DMS79 (cell line): ENCODE data around the gene CORO1C.
A peak's percentile ranks its signal among the peaks of the same experiment; 100 is the strongest.
"Not testable (repeated sequence)": the region's sequence is repeated elsewhere in the genome, so short reads cannot be mapped to it uniquely, and the experiment has no call there.

Experiments
- DNase-seq: peaks from one replicate; lab custom pipeline; 2025; lab: John Stamatoyannopoulos, UW

CORO1C gene

DNA sequence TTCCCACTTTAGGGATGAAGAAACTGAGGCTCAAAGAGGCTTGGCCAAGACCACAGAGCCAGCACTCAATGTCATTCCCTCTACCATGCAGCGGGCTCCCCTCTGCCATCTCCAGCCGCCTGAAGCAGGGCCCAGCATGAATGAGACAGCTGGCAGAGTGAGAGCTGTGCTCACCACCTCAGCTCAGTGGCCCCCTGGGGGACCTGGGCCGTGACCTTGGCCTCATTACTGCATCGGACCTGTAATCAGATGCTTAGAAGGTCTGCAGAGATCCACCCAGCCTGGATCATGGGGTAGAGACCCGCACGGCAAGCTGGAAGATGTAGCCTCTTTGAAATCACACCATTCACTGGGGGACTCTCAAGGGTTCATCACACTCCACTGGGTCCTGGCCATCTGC is 22.7 kb upstream of the CORO1C start:
- no peak for DNase-seq

DNA sequence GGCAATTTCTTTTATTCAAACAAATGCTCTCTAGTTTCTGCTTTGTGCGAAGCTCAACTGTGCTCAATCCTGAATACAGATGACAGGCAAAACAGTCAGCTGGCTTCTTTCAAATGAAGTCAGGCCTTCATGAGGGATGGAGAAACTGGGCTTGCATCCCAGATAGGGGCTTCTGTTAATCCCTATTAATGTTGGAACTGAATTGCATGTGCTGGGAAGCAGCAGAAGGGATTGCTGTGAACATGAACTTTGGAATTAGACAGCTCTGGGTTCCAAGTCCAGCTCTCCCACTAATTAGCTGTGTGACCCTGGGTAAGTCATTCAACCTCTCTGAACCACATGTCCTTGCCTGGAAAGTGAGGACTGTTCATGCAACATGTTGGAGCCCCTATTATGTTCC is 21.1 kb upstream of the CORO1C start:
- no peak for DNase-seq

- no peak for DNase-seq
These were observed 20.5 kb upstream of the CORO1C start for GRCh38 chr12:108751821-108752220.

DNA sequence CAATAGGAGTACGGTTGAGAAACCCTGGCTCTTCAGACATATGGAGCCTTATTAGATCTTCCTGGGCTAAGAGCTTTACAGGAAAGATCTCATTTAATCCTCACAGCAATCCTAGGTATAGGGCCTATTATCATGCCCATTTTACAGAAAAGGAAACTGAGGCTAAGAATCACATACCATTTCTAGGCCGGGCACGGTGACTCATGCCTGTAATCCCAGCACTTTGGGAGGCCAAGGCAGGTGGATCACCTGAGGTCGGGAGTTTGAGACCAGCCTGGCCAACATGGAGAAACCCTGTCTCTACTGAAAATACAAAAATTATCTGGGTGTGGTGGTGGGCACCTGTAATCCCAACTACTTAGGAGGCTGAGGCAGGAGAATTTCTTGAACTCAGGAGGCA is 19.7 kb upstream of the CORO1C start:
- DNase-seq: not testable (repeated sequence)

- DNase-seq: no peak
These were observed 19.2 kb upstream of the CORO1C start for GRCh38 chr12:108750526-108750925.

- DNase-seq: no peak
These were observed 16.2 kb upstream of the CORO1C start for GRCh38 chr12:108747563-108747962.

GRCh38 chr12:108745641-108746040 is 14.3 kb upstream of the CORO1C start:
- no peak for DNase-seq

DNA sequence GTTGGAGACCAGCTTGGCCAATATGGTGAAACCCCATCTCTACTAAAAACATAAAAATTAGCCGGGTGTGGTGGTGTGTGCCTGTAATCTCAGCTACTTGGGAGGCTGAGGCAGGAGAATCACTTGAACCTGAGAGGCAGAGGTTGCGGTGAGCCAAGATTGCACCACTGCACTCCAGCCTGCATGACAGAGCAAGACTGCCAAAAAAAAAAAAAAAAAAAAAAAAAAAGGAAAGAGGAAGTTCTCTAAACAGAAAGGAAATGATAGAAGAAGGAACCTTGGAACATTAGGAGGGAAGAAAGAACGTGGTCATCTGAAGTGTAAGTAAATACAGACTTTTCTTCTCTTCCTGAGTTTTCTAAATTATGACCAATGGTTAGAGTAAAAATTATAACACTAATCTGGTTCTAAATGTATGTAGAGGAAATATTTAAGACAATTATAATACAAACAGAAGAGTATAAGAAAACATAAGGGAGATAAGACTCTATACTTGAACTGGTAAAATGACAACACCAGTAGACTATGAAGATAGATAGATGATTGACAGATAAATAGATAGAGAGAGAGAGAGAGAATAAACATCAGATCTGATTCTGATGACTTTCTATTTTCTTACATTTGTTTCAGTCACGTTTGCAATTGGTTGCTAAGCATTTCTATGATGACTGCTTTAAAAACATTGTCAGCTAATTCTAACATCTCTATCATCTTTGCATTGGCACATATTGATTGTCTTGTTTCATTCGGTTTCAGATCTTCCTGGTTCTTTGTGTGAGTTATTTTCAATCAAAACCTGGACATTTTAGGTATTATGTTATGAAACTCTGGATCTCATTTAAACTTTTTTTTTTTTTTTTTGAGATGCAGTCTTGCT is 12.9 kb upstream of the CORO1C start:
- DNase-seq: no peak

- no peak for DNase-seq
These were observed 6.9 kb upstream of the CORO1C start for GRCh38 chr12:108738170-108738569.

- DNase-seq: no peak
These were observed 4.5 kb upstream of the CORO1C start for GRCh38 chr12:108735855-108736254.

- no peak for DNase-seq
These were observed 3.0 kb upstream of the CORO1C start for GRCh38 chr12:108734200-108734906.

- DNase-seq: not testable (repeated sequence)
These were observed 1.9 kb upstream of the CORO1C start for GRCh38 chr12:108733230-108733531.

DNA sequence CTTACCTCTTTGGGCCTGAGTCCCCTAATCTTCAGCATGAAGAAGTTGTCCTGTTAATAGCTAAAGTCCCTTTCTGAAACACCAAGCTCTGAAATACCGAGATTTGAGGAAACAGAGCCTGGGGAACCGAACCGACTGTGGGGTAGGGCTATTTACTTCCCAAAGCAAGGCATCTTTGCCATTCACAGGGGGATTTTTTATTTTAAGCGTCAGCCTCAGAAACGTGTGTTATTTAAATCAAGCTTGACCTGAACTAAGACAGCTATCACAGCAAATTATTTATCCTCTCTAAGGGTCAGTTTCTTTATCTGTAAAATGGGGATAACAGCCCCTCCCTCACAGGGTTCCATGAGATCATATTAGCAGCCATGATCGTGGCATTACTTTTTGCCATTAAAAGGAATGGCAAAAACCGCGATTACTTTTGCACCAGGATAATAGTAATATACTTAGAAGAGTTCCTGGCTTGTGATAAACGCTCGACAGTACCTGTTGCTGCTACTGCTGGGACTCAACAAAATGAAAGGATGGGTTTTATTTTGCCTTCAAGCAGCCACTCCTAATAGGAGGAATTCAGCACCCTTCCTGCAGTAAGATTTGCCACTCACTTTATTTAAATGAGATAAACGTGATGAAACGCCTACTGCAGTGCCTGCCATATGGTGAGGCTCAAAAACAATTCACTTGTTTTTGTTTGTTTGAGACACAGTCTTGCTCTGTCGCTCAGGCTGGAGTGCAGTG is 1.3 kb upstream of the CORO1C start:
- no peak for DNase-seq

GRCh38 chr12:108731866-108732461 is 646 bp upstream of the CORO1C start:
- no peak for DNase-seq

DNA sequence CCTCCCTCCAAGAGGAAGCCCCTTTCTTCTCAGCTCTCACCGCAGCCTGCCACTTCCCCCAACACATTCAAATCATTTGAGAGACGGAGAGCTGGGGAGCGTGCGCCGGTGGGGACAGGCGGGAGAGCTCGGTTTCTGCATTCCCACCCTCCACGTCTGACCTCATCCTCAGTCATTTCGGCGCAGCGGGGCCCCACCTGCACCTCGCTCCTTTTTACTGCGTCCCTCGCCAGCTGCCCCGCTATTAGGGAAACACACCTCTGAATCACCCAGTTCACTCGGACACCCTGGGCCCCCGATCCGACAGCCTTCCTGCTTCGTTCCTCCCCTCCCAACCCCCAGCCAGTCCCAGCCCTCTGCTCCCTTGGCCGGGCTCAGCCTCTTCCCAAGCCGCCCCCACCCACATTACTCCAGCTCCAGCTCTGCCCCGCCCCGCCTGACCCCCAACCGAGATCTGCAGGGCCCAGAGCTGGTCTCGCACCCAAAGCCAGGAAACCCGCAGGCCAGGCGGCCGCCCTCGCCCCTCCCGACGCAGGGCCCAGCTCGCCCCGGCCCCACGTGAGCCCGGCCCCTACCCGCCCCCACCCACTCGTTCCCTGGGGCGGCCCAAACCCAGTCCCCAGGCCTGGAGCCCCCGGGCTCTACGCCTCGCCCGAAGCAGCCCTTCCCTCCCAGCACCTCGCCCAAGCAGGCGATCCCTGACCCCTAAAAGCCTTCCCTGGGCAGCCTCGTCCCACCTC is 783 bp downstream of the CORO1C start:
- DNase-seq: peak; percentile 64

DNA sequence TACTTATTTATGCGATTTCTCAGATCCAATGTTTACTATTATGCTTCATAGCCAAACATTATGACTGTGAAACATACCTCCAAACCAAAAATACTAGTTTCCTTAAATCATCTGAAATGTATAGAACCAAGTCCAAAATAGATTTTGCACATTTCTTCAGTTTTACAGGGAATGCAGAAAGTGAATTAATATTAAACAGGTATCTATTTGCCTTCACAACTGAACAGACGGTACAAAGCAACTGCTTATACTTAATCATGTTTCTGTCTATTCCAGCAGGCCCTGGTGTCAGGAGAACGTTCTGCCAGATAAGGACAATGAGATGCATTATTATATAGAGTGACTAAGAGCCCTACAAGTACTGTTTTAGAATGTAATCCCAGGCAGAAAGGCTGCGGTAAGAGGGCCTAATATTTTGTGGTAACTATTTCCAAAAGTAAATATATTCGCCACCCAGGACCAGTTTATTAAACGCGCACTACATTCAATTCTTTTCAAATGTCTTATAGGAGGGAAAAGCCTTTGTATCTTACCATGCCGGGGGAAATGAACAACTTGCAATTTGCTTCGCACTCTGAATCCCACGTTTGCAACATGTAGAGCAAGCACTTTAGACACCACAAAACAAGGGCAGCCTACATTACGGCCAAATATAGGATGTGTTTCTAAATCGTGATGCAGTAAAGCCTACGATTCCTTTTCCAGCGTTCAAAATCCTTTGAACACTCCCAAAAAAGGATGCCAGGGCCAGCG is 1.5 kb downstream of the CORO1C start:
- DNase-seq: no peak

DNA sequence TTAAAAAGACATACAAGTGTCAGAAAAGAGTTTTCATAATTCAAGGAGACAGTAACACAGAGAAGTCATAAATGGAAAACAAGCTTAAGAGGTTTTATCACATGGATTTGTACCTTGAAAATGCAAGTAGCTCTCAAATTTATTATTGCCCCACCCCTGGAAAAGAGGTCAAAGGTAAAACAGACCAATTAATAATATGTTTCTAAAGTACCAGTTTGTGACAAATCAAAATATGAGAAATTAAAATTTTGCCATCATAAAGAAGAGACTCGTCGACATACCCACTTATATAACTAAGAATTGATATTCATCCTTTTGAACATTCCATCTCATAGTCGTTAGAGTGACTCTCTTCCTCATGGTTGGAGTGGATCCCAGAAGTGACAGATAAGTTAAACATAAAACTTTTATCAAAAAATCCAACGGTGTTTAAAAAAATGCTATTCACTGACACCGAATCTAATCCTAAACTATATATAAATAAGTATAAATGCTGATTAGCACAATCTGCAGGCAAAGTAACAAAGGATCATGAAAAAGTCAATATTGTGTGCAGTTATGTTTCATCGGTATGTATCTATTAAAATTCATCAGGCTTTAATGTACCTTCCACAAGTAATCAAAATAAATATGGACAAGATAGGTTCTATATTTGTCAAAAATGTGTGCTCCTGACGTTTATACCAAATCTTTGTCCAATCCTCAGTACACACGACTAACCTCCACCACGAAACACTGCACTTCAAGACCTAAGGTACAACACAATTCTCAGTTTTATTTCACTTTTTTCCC is 2.3 kb downstream of the CORO1C start:
- no peak for DNase-seq

DNA sequence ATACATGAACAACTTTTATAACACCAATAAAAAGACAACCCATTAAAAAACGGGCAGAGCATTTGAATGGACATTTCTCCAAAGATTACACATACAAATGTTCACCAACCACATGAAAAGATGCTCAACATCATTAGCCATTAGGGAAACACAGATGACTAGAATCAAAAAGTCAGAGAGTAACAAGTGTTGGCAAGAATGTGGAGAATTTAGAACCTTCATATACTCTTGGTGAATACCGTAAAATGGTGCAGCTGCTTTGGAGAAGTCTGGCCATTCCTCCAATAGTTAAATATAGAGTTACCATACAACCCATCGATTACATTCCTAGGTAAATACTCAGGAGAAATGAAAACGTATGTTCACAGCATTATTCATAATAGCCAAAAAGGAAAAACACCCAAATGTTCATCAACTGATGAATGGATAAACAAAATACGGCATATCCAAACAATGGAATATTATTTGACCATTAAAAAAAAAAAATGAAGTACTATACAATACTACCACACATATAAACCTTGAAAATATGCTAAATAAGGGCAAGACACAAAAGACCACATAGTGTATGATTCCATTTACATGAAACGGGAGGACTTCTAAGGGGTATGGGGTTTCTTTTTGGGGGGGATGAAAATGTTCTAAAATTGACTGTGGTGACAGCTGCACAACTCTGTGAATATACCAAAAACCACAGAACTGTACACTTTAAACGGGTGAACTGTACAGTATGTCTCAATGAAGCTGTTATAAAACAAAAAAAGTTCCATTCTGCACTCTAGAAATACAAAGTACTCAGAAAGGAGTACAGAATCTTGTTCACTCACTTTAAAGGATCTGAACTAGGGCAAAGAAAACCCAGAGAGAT is 3.2 kb downstream of the CORO1C start:
- no peak for DNase-seq

DNA sequence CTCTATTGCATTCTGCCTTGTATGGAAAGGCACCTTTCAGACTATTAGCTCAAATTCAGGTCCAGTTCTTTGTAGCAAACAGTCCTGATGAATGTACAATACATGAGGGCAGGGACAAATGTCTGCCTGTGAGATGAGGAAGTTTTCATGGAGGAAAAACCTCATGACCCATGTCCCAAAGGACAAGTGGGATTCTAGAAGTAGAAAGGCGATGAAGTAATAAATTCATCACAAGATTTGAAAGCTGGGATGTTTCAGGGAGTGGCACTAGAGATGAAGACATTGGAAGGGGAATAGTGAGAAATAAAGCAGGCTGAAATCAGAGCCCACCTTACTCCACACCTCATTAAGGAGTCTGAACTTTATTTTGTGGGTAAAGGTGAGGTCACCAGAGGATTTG is 4.2 kb downstream of the CORO1C start:
- no peak for DNase-seq

DNA sequence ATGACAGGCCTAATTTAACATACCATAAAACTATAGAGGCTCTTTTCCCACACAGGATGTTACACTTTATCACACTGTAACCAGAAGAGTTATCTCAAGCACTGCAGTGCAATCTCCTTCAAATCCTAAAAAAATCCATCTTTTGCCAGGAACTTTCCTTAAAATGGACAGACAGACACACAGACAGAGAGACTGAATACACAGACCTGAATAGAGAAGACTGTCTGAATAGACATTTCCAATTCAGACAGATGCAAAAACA is 6.5 kb downstream of the CORO1C start:
- DNase-seq: no peak
